ENCODE results near the gene MYO5A.

DNA sequence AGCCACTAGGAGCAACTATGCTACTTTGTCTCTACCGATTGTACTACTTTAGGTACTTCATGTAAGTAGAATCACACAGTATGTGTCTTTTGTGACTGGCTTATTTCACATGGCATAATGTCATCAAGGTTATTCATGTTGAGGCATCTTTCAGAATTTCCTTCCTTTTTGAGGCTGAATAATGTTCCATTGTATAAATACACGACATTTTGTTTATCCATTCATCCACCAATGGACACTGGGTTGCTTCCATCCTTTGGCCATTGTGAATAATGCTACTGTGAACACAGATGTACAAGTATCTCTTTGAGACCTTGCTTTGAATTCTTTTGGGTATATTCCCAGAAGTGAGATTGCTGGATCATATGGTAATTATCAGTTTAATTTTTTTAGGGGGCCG is 29.2 kb downstream of the MYO5A start:
- TF ChIP-seq TAF1 (IDR thresholded peaks at IDR 0.05; ENCODE audit: borderline replicate concordance, insufficient read depth, low read length), result no peak
- no peak for TF ChIP-seq POLR2AphosphoS5 (IDR thresholded peaks at IDR 0.05; ENCODE audit: low read depth, low read length)

Data from PFSK-1 (cell line).